Fibroblast of lung (primary cell): Measurements from ENCODE around the gene FGGY.
"Not testable (repeated sequence)": the region's sequence is repeated elsewhere in the genome, so short reads cannot be mapped to it uniquely, and the experiment has no call there.

ENCODE experiments used
- EZH2 ChIP-seq: IDR thresholded peaks from 2 replicates; pipeline ENCODE4 v1.5.1; 2012; ENCODE audit warnings: low read length, control low read depth, mild to moderate bottlenecking; ENCODE audit errors: missing control alignments
- TF ChIP-seq, protein P1 (sequence below), 2 donors: IDR thresholded peaks in 1 of 2; conservative IDR thresholded peaks in 1 of 2; 1 replicate in 1 of 2; 2 replicates in 1 of 2; pipeline ENCODE4 v1.5.1; 2011 to 2012; ENCODE audit warnings: low read length in 2 of 2, control low read depth in 1 of 2, inconsistent platforms in 1 of 2, low read depth in 1 of 2, mild to moderate bottlenecking in 1 of 2

DNA sequence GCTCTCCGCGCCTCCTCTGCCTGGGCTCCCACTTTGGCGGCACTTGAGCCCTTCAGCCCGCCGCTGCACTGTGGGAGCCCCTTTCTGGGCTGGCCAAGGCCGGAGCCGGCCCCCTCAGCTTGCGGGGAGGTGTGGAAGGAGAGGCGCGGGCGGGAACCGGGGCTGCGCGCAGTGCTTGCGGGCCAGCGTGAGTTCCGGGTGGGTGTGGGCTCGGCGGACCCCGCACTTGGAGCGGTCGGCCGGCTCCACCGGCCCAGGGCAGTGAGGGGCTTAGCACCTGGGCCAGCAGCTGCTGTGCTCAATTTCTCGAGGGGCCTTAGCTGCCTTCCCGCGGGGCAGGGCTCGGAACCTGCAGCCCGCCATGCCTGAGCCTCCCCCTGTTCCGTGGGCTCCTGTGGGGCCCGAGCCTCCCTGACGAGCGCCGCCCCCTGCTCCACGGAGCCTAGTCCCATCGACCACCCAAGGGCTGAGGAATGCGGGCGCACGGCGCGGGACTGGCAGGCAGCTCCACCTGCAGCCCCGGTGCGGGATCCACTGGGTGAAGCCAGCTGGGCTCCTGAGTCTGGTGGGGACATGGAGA, 175.2 kb downstream of the FGGY start:
- TF ChIP-seq, protein P1, sequence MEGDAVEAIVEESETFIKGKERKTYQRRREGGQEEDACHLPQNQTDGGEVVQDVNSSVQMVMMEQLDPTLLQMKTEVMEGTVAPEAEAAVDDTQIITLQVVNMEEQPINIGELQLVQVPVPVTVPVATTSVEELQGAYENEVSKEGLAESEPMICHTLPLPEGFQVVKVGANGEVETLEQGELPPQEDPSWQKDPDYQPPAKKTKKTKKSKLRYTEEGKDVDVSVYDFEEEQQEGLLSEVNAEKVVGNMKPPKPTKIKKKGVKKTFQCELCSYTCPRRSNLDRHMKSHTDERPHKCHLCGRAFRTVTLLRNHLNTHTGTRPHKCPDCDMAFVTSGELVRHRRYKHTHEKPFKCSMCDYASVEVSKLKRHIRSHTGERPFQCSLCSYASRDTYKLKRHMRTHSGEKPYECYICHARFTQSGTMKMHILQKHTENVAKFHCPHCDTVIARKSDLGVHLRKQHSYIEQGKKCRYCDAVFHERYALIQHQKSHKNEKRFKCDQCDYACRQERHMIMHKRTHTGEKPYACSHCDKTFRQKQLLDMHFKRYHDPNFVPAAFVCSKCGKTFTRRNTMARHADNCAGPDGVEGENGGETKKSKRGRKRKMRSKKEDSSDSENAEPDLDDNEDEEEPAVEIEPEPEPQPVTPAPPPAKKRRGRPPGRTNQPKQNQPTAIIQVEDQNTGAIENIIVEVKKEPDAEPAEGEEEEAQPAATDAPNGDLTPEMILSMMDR (conservative IDR thresholded peaks at IDR 0.05 in 1 of 2, IDR thresholded peaks at IDR 0.05 in 1 of 2; ENCODE audit: low read depth in 1 of 2, low read length in 2 of 2): not testable (repeated sequence)
- TF ChIP-seq EZH2: not testable (repeated sequence)
